ENCODE measurements around the gene OR10S1.
"Not testable (repeated sequence)": the region's sequence is repeated elsewhere in the genome, so short reads cannot be mapped to it uniquely, and the experiment has no call there.

OR10S1 gene, protein sequence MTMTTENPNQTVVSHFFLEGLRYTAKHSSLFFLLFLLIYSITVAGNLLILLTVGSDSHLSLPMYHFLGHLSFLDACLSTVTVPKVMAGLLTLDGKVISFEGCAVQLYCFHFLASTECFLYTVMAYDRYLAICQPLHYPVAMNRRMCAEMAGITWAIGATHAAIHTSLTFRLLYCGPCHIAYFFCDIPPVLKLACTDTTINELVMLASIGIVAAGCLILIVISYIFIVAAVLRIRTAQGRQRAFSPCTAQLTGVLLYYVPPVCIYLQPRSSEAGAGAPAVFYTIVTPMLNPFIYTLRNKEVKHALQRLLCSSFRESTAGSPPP

DNA sequence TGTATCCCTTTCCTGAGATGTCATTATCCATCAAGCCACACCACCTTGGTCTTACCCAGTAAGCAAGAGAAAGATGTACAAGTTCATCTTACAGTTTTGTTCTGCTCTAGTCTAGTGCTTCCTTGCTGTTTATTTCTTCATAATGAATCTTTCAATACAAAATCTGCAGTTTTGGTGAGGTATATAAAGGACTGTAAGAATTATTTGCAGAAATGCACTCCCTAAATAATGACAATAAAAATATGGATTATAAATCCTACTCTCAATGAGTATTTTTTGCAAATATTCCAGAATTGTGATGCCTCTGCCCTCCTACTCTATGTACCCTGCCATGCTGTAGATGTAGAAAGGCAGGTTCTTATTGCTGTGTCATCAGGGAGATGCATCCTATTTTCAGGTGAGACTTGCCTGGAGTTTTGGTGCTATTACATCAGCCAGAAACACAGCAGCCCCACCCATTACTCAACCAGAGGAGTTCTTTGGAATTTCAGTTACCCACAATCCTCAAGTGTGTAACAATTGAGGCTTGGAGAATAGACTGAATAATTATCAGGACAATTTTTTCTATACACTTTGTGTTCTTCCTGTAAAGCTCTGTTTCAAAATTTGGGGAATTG lies at the start of gene OR10S1:
OR10S1 (minus strand) TSS at position 51 of the 617 bp plus-strand sequence. CDS start 117 bp downstream, outside the sequence.
- no peaks in the 10 kb centered on the region for H3K79me2 ChIP-seq (ENCODE audit: insufficient read depth, low read length)
- no peaks in the 10 kb centered on the region for H3F3A ChIP-seq (ENCODE audit: insufficient read depth, low read length)
- no peak for TF ChIP-seq EZH2 (IDR thresholded peaks at IDR 0.05; ENCODE audit: borderline replicate concordance, low read length)
- TF ChIP-seq, protein P1, sequence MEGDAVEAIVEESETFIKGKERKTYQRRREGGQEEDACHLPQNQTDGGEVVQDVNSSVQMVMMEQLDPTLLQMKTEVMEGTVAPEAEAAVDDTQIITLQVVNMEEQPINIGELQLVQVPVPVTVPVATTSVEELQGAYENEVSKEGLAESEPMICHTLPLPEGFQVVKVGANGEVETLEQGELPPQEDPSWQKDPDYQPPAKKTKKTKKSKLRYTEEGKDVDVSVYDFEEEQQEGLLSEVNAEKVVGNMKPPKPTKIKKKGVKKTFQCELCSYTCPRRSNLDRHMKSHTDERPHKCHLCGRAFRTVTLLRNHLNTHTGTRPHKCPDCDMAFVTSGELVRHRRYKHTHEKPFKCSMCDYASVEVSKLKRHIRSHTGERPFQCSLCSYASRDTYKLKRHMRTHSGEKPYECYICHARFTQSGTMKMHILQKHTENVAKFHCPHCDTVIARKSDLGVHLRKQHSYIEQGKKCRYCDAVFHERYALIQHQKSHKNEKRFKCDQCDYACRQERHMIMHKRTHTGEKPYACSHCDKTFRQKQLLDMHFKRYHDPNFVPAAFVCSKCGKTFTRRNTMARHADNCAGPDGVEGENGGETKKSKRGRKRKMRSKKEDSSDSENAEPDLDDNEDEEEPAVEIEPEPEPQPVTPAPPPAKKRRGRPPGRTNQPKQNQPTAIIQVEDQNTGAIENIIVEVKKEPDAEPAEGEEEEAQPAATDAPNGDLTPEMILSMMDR (IDR thresholded peaks at IDR 0.05; ENCODE audit: low read length), result no peak
- H3K27me3 ChIP-seq (ENCODE audit: insufficient read depth, low read length), result no peaks in the 10 kb centered on the region
- H3K4me2 ChIP-seq (ENCODE audit: low read length), result no peak within 1 kb of the TSS
- no peak within 1 kb of the TSS for H3K9ac ChIP-seq (ENCODE audit: low read length)
- H3K27ac ChIP-seq (ENCODE audit: low read depth, low read length, poor library complexity, severe bottlenecking), result no peak within 1 kb of the TSS
- no peaks in the 10 kb centered on the region for H3K9me2 ChIP-seq (ENCODE audit: low read depth, low read length)
- no peaks in the 10 kb centered on the region for H3K9me3 ChIP-seq (ENCODE audit: low read length)
- no peak within 1 kb of the TSS for H3K4me3 ChIP-seq (ENCODE audit: low read depth, low read length, poor library complexity, severe bottlenecking)
- H3K4me1 ChIP-seq (ENCODE audit: insufficient read depth, low read length, severe bottlenecking), result no peaks in the 10 kb centered on the region
- no peaks in the 10 kb centered on the region for H4K20me1 ChIP-seq (ENCODE audit: insufficient read depth, low read length)
- no peak within 1 kb of the TSS for H2AFZ ChIP-seq (ENCODE audit: low read length)
- no peaks in the 10 kb centered on the region for H3K36me3 ChIP-seq (ENCODE audit: insufficient read depth, low read length)

DNA sequence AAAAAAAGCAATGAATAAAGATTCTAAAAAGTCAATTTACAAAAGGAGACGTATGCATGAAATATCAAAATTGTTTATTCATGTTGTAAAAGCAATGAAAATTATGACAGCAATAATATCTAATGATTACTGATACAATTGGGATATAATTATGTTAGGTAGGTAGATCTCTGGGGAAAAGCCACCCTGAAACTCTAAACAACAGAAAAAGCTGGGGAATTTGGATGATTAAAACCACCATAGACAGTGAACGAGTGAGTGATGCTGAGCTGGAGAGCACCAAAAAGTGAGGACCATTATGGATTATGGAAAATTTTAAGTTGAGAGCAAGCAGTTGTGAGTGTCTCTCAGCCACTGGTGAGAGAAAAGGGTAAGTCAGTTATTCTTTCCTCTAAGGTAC lies 48.9 kb upstream of the OR10S1 start, which contains the start of gene OR10G8:
OR10G8 (plus strand) TSS at position 301 of the 400 bp plus-strand sequence. CDS start 2,825 bp downstream, outside the sequence.
- H3F3A ChIP-seq (ENCODE audit: insufficient read depth, low read length), result no peaks in the 10 kb centered on the region
- TF ChIP-seq, protein P1 (IDR thresholded peaks at IDR 0.05; ENCODE audit: low read length), result no peak
- TF ChIP-seq EZH2 (IDR thresholded peaks at IDR 0.05; ENCODE audit: borderline replicate concordance, low read length), result no peak
- no peak within 1 kb of the TSS for H3K4me2 ChIP-seq (ENCODE audit: low read length)
- no peak within 1 kb of the TSS for H2AFZ ChIP-seq (ENCODE audit: low read length)
- no peak within 1 kb of the TSS for H3K9ac ChIP-seq (ENCODE audit: low read length)
- no peaks in the 10 kb centered on the region for H3K27me3 ChIP-seq (ENCODE audit: insufficient read depth, low read length)
- no peak within 1 kb of the TSS for H3K27ac ChIP-seq (ENCODE audit: low read depth, low read length, poor library complexity, severe bottlenecking)
- no peak within 1 kb of the TSS for H3K4me3 ChIP-seq (ENCODE audit: low read depth, low read length, poor library complexity, severe bottlenecking)
- H3K79me2 ChIP-seq (ENCODE audit: insufficient read depth, low read length), result no peaks in the 10 kb centered on the region
- no peaks in the 10 kb centered on the region for H3K9me3 ChIP-seq (ENCODE audit: low read length)
- H3K9me2 ChIP-seq (ENCODE audit: low read depth, low read length), result no peaks in the 10 kb centered on the region
- H3K4me1 ChIP-seq (ENCODE audit: insufficient read depth, low read length, severe bottlenecking), result no peaks in the 10 kb centered on the region
- H3K36me3 ChIP-seq (ENCODE audit: insufficient read depth, low read length), result no peaks in the 10 kb centered on the region
- no peaks in the 10 kb centered on the region for H4K20me1 ChIP-seq (ENCODE audit: insufficient read depth, low read length)

DNA sequence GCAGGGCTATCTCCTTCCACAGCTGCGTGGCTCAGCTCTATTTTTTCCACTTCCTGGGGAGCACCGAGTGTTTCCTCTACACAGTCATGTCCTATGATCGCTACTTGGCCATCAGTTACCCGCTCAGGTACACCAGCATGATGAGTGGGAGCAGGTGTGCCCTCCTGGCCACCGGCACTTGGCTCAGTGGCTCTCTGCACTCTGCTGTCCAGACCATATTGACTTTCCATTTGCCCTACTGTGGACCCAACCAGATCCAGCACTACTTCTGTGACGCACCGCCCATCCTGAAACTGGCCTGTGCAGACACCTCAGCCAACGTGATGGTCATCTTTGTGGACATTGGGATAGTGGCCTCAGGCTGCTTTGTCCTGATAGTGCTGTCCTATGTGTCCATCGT lies 38.3 kb upstream of the OR10S1 start:
- not testable (repeated sequence) for H3K36me3 ChIP-seq (ENCODE audit: insufficient read depth, low read length); H3K9me2 ChIP-seq (ENCODE audit: low read depth, low read length); H2AFZ ChIP-seq (ENCODE audit: low read length); H3K9me3 ChIP-seq (ENCODE audit: low read length); H3K27me3 ChIP-seq (ENCODE audit: insufficient read depth, low read length); H3K4me3 ChIP-seq (ENCODE audit: low read depth, low read length, poor library complexity, severe bottlenecking); H3K4me2 ChIP-seq (ENCODE audit: low read length); H3F3A ChIP-seq (ENCODE audit: insufficient read depth, low read length); H3K9ac ChIP-seq (ENCODE audit: low read length); H3K79me2 ChIP-seq (ENCODE audit: insufficient read depth, low read length); H4K20me1 ChIP-seq (ENCODE audit: insufficient read depth, low read length); H3K4me1 ChIP-seq (ENCODE audit: insufficient read depth, low read length, severe bottlenecking); H3K27ac ChIP-seq (ENCODE audit: low read depth, low read length, poor library complexity, severe bottlenecking)
